Gastrocnemius medialis (tissue), 4 donors: ENCODE measurements around the gene ROBO2. TPM values are rescaled to one million over a fixed set of nuclear protein-coding genes. Genes with fewer than 3 reads are reported as not detected.

Source experiments
- ATAC-seq, 2 donors: fragments of 150-250 bp; one replicate each; pipeline ENCODE4 v1.9.1; 2016
- DNase-seq, 2 donors: peaks; one replicate each; pipeline ENCODE4 v3.0.0-alpha.2; 2019
- H3K27ac ChIP-seq, 4 donors: fragments of 200-600 bp; sonication (generic); 1 replicate in 1 of 4; 2 replicates in 3 of 4; pipeline ENCODE4 v1.5.1; 2016 to 2018; ENCODE audit warnings: mild to moderate bottlenecking in 2 of 4, moderate library complexity in 1 of 4
- H3K27me3 ChIP-seq, 3 donors: fragments of 200-600 bp; sonication (generic) in 2 of 3; 1 replicate in 1 of 3; 2 replicates in 2 of 3; pipeline versions ENCODE4 v1.5.1 to v1.6.0; 2016 to 2019; ENCODE audit warnings: mild to moderate bottlenecking in 1 of 3, moderate library complexity in 1 of 3
- H3K36me3 ChIP-seq, 2 donors: fragments of 200-600 bp; sonication (generic) in 1 of 2; one replicate each; pipeline ENCODE4 v1.5.1; 2017 to 2018
- H3K4me1 ChIP-seq, 2 donors: fragments of 200-600 bp; sonication (generic) in 1 of 2; one replicate each; pipeline ENCODE4 v1.5.1; 2016 to 2017; ENCODE audit warnings: mild to moderate bottlenecking in 2 of 2
- H3K4me3 ChIP-seq, 4 donors: fragments of 200-600 bp; sonication (generic) in 3 of 4; 1 replicate in 1 of 4; 2 replicates in 3 of 4; pipeline ENCODE4 v1.5.1; 2016 to 2019; ENCODE audit warnings: mild to moderate bottlenecking in 2 of 4
- H3K9me3 ChIP-seq, 3 donors: fragments of 200-600 bp; sonication (generic) in 2 of 3; 1 replicate in 1 of 3; 2 replicates in 2 of 3; pipeline ENCODE4 v1.5.1; 2016 to 2019
- POLR2A ChIP-seq, 2 donors: fragments of 450-650 bp; IDR thresholded peaks; one replicate each; pipeline ENCODE4 v1.6.1; 2017; ENCODE audit warnings: antibody characterized with exemption in 2 of 2, mild to moderate bottlenecking in 2 of 2, moderate library complexity in 2 of 2
- in situ Hi-C, 4 donors: fragments of 200-750 bp; cut with MboI; loops; one replicate each; pipeline versions ENCODE4 v1.15.0 to v1.8.0; 2017; ENCODE audit warnings: low sequenced_read_pairs in 4 of 4
- intact Hi-C: fragments of 100-400 bp; cut with DNase I; formaldehyde crosslinking; loops from one replicate; pipeline ENCODE4 v1.15.1; 2023; ENCODE audit warnings: low total_unique reads
- total RNA-seq, 4 donors: library from RNA; depleted of rRNA; stranded (reverse); fragments of >200 nt; gene quantifications; one replicate each; pipeline versions ENCODE4 v1.1.0 to v1.2.3, GENCODE V29; 2016
- TF ChIP-seq, protein P1 (sequence below), 5 experiments: fragments of 450-650 bp in 3 of 5; fragments of 200-600 bp in 2 of 5; sonication (generic) in 2 of 5; IDR thresholded peaks in 4 of 5; conservative IDR thresholded peaks in 1 of 5; 1 replicate in 4 of 5; 2 replicates in 1 of 5; pipeline ENCODE4 v1.5.1; 2016 to 2019; ENCODE audit warnings: antibody characterized with exemption in 5 of 5, mild to moderate bottlenecking in 3 of 5, moderate library complexity in 3 of 5

The ROBO2 gene
- total RNA-seq, 4 donors from 2014 or later, result 0.07 TPM; not detected in 3

DNA sequence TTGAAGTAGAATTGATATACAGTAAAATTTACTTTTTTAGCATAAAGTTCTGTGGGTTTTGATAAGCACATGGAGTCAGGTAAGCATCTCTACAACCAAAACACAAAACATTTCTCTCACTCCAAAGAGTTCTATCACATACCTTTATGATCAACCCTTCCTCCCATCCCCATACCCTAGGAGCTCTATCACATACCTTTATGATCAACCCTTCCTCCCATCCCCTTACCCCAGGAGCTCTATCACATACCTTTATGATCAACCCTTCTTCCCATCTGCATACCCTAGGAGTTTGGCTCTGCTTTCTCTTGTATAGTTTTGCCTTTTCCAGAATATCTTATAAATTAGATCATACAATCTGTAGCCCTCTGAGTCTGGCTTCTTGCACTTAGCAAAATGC is 315.1 kb downstream of the ROBO2 start:
- Histone ChIP-seq H3K9me3 (no peaks in the 10 kb centered on the region), H3K4me1 (no peaks in the 10 kb centered on the region), H3K27me3 (no peaks in the 10 kb centered on the region), H3K4me3 (no peak overlapping the region), H3K27ac (no peak overlapping the region), H3K36me3 (no peaks in the 10 kb centered on the region)
- DNase-seq, result no peak
- ATAC-seq, result no peak
- intact Hi-C loops, result no loop called here
- in situ Hi-C loops, result no loop called here
- TF ChIP-seq, protein P1, sequence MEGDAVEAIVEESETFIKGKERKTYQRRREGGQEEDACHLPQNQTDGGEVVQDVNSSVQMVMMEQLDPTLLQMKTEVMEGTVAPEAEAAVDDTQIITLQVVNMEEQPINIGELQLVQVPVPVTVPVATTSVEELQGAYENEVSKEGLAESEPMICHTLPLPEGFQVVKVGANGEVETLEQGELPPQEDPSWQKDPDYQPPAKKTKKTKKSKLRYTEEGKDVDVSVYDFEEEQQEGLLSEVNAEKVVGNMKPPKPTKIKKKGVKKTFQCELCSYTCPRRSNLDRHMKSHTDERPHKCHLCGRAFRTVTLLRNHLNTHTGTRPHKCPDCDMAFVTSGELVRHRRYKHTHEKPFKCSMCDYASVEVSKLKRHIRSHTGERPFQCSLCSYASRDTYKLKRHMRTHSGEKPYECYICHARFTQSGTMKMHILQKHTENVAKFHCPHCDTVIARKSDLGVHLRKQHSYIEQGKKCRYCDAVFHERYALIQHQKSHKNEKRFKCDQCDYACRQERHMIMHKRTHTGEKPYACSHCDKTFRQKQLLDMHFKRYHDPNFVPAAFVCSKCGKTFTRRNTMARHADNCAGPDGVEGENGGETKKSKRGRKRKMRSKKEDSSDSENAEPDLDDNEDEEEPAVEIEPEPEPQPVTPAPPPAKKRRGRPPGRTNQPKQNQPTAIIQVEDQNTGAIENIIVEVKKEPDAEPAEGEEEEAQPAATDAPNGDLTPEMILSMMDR (IDR thresholded peaks at IDR 0.05 in 4 of 5, conservative IDR thresholded peaks at IDR 0.05 in 1 of 5), result no peak
- TF ChIP-seq POLR2A (IDR thresholded peaks at IDR 0.05), result no peak

DNA sequence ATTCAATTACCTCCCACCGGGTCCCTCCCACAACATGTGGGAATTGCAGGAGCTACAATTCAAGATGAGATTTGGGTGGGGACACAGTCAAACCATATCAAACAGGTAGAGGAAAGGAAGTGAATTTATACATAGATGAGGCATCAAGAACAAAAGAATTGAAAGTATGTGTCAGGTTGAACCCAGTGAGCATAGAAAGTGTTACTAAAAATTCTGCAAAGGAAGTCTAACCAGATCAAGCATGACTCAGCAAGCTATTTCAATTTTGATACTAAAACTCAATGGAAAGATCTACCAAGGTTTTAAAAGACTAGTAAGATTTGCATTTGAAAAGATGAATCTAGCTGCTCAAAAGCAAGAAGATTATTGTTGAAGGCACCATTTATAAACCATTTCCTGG is 323.0 kb downstream of the ROBO2 start:
- Histone ChIP-seq H3K4me1 (no peaks in the 10 kb centered on the region), H3K4me3 (no peak overlapping the region), H3K36me3 (no peaks in the 10 kb centered on the region), H3K27me3 (no peaks in the 10 kb centered on the region), H3K27ac (no peak overlapping the region), H3K9me3 (no peaks in the 10 kb centered on the region)
- DNase-seq, result no peak
- ATAC-seq, result no peak
- TF ChIP-seq POLR2A (IDR thresholded peaks at IDR 0.05), result no peak
- TF ChIP-seq, protein P1 (IDR thresholded peaks at IDR 0.05 in 4 of 5, conservative IDR thresholded peaks at IDR 0.05 in 1 of 5), result no peak
- intact Hi-C loops (no loop called here), in situ Hi-C loops (no loop called here)

DNA sequence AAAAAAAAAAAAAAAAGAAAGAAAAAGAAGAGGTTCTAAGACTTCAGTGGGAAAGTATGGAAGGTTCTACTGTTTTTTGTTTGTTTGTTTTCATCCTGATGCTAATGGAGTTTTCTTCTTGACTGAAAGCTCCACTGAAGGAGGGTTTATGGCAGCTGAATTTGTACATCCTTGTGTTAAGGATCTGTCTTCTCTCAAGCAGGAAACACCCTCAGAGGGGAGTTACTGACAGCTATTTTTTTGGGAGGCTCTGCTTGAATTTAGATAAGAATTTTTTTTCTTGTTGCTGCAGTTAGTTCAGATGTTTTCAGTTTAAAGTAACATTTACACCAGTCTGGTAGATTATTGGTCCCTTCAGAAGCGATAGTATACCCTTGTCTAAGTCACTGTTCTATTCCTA is 325.3 kb downstream of the ROBO2 start:
- in situ Hi-C loops (no loop called here), intact Hi-C loops (no loop called here)
- Histone ChIP-seq H3K9me3 (no peaks in the 10 kb centered on the region), H3K27me3 (no peaks in the 10 kb centered on the region), H3K27ac (no peak overlapping the region), H3K36me3 (no peaks in the 10 kb centered on the region), H3K4me3 (no peak overlapping the region), H3K4me1 (no peaks in the 10 kb centered on the region)
- no peak for ATAC-seq
- DNase-seq, result no peak
- no peak for TF ChIP-seq POLR2A (IDR thresholded peaks at IDR 0.05)
- TF ChIP-seq, protein P1 (IDR thresholded peaks at IDR 0.05 in 4 of 5, conservative IDR thresholded peaks at IDR 0.05 in 1 of 5), result no peak

DNA sequence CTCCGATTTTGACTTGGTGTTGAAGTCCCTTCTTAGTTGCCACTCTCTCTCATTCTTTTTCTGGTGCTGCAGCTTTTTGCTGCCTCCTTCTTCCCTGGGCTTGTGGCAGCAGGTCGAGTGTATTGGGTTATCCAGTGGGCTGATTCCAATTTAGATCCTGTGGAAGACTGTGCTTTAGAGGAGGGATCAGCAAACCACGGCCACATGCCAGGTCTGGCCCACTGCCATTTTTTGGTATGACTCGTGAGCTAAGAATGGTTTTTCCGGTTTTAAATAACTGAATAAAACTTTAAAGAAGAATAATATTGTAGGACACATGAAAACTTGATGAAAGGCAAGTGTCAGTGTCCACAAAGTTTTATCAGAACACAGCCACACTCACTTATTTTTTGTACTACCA is 330.5 kb downstream of the ROBO2 start:
- intact Hi-C loops, result no loop called here
- Histone ChIP-seq H3K4me3 (no peak overlapping the region), H3K27ac (no peak overlapping the region), H3K4me1 (no peaks in the 10 kb centered on the region), H3K36me3 (no peaks in the 10 kb centered on the region), H3K27me3 (no peaks in the 10 kb centered on the region), H3K9me3 (no peaks in the 10 kb centered on the region)
- TF ChIP-seq, protein P1 (IDR thresholded peaks at IDR 0.05 in 4 of 5, conservative IDR thresholded peaks at IDR 0.05 in 1 of 5), result no peak
- no peak for TF ChIP-seq POLR2A (IDR thresholded peaks at IDR 0.05)
- DNase-seq (no peak), ATAC-seq (no peak)
- in situ Hi-C loops, result no loop called here

DNA sequence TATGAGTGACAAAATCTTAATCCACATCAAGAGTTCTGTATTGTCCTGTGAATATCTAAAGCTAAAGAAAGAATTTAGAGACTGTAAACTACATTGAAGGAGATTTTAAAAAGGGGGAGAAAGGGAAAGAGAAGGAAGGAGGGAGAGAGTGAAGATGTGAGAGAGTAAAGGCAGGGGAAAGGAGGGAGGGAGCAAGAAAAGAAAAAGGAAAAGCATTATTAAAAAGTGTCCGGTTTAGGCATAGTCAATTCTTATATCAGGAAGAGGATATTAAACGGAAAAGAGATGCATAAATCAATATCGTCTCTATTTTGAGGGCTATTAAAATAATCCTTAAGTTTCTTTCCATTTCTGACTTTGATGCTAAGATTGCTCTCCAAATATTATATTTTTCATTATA is 332.1 kb downstream of the ROBO2 start:
- Histone ChIP-seq H3K9me3 (no peaks in the 10 kb centered on the region), H3K4me1 (no peaks in the 10 kb centered on the region), H3K27ac (no peak overlapping the region), H3K36me3 (no peaks in the 10 kb centered on the region), H3K27me3 (no peaks in the 10 kb centered on the region), H3K4me3 (no peak overlapping the region)
- intact Hi-C loops (no loop called here), in situ Hi-C loops (no loop called here)
- DNase-seq, result no peak
- ATAC-seq, result no peak
- TF ChIP-seq, protein P1 (IDR thresholded peaks at IDR 0.05 in 4 of 5, conservative IDR thresholded peaks at IDR 0.05 in 1 of 5), result no peak
- TF ChIP-seq POLR2A (IDR thresholded peaks at IDR 0.05), result no peak
